ENCODE measurements around the gene DNAH9.

DNA sequence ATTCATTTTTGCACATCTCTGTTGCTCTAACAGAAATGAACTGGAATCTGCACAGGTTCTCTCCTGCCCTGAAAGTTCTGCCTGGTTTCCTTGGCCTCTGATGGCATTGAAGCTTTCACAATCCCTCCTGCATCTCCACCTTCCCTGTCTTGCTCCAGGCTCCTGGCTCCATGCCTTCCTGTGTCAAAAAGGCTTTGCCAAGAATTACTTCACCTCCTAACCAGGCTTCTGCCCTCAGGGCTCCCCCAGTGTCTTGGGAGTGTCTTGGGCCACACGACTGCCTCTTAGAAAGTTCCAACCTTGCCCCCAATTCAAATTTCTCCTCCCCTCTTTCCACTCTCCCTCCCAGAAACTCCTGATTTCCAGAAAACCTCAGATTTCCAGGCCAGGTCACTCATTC lies 37.0 kb upstream of the DNAH9 start:
- TF ChIP-seq, protein P1, sequence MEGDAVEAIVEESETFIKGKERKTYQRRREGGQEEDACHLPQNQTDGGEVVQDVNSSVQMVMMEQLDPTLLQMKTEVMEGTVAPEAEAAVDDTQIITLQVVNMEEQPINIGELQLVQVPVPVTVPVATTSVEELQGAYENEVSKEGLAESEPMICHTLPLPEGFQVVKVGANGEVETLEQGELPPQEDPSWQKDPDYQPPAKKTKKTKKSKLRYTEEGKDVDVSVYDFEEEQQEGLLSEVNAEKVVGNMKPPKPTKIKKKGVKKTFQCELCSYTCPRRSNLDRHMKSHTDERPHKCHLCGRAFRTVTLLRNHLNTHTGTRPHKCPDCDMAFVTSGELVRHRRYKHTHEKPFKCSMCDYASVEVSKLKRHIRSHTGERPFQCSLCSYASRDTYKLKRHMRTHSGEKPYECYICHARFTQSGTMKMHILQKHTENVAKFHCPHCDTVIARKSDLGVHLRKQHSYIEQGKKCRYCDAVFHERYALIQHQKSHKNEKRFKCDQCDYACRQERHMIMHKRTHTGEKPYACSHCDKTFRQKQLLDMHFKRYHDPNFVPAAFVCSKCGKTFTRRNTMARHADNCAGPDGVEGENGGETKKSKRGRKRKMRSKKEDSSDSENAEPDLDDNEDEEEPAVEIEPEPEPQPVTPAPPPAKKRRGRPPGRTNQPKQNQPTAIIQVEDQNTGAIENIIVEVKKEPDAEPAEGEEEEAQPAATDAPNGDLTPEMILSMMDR (IDR thresholded peaks at IDR 0.05), result no peak
- TF ChIP-seq POLR2A (IDR thresholded peaks at IDR 0.05), result no peak
